Prostate gland (tissue), 2 donors: Measurements from ENCODE around the gene S100PBP.

ENCODE experiments used
- POLR2A ChIP-seq: fragments of 450-650 bp; IDR thresholded peaks from one replicate; pipeline ENCODE4 v1.6.1; 2016; ENCODE audit warnings: antibody characterized with exemption, mild to moderate bottlenecking
- TF ChIP-seq, protein P1 (sequence below), 4 experiments: fragments of 200-600 bp in 2 of 4; fragments of 450-650 bp in 2 of 4; sonication (generic) in 2 of 4; IDR thresholded peaks; 1 replicate in 3 of 4; 2 replicates in 1 of 4; pipeline ENCODE4 v1.5.1; 2016 to 2019; ENCODE audit warnings: antibody characterized with exemption in 4 of 4, mild to moderate bottlenecking in 2 of 4, moderate library complexity in 2 of 4

DNA sequence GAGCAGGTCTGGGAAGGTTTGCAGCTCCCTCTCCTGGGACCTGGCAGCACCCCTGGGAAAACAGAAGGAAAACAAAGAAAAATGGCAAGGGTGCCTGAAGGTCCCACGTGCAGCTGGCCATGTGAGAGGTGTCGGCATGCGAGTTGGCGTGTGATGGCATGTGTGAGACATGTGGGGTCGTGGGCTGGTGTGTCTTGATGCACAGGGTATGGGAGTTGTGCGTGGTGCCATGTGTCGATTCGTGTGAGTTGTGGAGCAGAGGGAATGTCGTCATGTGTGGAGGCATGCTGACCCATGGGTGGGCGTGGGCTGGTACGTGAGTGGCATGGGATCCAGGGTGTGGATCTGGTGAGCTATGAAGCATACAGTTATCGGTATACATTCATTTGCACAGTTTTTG lies 70.2 kb downstream of the S100PBP start:
- TF ChIP-seq POLR2A: no peak
- TF ChIP-seq, protein P1, sequence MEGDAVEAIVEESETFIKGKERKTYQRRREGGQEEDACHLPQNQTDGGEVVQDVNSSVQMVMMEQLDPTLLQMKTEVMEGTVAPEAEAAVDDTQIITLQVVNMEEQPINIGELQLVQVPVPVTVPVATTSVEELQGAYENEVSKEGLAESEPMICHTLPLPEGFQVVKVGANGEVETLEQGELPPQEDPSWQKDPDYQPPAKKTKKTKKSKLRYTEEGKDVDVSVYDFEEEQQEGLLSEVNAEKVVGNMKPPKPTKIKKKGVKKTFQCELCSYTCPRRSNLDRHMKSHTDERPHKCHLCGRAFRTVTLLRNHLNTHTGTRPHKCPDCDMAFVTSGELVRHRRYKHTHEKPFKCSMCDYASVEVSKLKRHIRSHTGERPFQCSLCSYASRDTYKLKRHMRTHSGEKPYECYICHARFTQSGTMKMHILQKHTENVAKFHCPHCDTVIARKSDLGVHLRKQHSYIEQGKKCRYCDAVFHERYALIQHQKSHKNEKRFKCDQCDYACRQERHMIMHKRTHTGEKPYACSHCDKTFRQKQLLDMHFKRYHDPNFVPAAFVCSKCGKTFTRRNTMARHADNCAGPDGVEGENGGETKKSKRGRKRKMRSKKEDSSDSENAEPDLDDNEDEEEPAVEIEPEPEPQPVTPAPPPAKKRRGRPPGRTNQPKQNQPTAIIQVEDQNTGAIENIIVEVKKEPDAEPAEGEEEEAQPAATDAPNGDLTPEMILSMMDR (IDR thresholded peaks at IDR 0.05): no peak
